SJCRH30 (cell line): ENCODE results near the gene SFXN2. TPM values are rescaled to one million over a fixed set of nuclear protein-coding genes. Genes with fewer than 3 reads are reported as not detected.

ENCODE experiments used
- DNase-seq, 2 experiments: peaks; one replicate each; pipeline ENCODE4 v3.0.0-alpha.2; 2015 to 2020
- H3K27ac ChIP-seq: fragments of 250-450 bp; sonication (Bioruptor Pico); 2 replicates; pipeline ENCODE4 v1.5.1; 2020; ENCODE audit warnings: mild to moderate bottlenecking, moderate library complexity
- H3K27me3 ChIP-seq: fragments of 250-450 bp; sonication (Bioruptor Pico); 2 replicates; pipeline ENCODE4 v1.5.1; 2020; ENCODE audit warnings: mild to moderate bottlenecking, moderate library complexity
- H3K36me3 ChIP-seq: fragments of 250-450 bp; sonication (Bioruptor Pico); 2 replicates; pipeline ENCODE4 v1.5.1; 2020; ENCODE audit warnings: mild to moderate bottlenecking, moderate library complexity
- H3K4me1 ChIP-seq: fragments of 250-450 bp; sonication (Bioruptor Pico); 2 replicates; pipeline ENCODE4 v1.5.1; 2020; ENCODE audit warnings: mild to moderate bottlenecking, moderate library complexity
- H3K4me3 ChIP-seq: fragments of 250-450 bp; sonication (Bioruptor Pico); 2 replicates; pipeline ENCODE4 v1.5.1; 2020; ENCODE audit warnings: mild to moderate bottlenecking, moderate library complexity
- H3K9me3 ChIP-seq: fragments of 250-450 bp; sonication (Bioruptor Pico); replicated peaks from 2 replicates; pipeline ENCODE4 v1.5.1; 2020; ENCODE audit warnings: mild to moderate bottlenecking, moderate library complexity
- total RNA-seq: library from RNA; depleted of rRNA; stranded (reverse); fragments of >200 nt; shearing (Covaris generic); gene quantifications from 2 replicates; pipeline ENCODE4 v1.2.3, GENCODE V29; 2014

Gene SFXN2
- total RNA-seq, 1 experiment from 2014 or later, result 14.4 TPM

- Histone ChIP-seq H3K4me3 (no peak overlapping the region), H3K36me3 (no peaks in the 10 kb centered on the region), H3K9me3 (no peaks in the 10 kb centered on the region)
These were observed 50.2 kb downstream of the SFXN2 start for GRCh38 chr10:102764470-102765161.

DNA sequence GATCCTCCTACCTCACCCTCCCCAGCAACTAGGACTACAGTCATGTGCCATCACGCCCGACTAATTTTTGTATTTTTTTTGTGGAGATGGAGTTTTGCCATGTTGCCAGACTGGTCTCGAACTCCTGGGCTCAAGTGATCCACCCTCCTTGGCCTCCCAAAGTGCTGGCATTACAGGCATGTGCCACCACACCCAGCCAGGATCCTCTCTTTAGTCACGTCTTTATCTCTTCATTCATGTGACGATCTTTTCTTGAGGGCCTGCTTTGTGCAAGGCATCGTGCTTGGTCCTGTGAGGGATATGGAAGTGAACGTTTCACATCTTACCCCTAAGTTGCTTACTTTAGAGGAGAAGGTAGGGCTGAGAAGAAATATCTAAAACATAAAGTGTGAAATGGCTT is 50.9 kb downstream of the SFXN2 start:
- no peaks in the 10 kb centered on the region for H3K36me3 ChIP-seq
- H3K27me3 ChIP-seq, result no peaks in the 10 kb centered on the region
- H3K9me3 ChIP-seq, result no peaks in the 10 kb centered on the region
- H3K27ac ChIP-seq, result no peak overlapping the region
- no peak overlapping the region for H3K4me3 ChIP-seq
- DNase-seq, result no peak
- peaks cover 10% of the 10 kb centered on the region; the same call in 1 of the 2 replicates for H3K4me1 ChIP-seq

More at GRCh38 chr10:102764470-102765161, 50.2 kb downstream of the SFXN2 start:
- Histone ChIP-seq H3K27me3 (no peaks in the 10 kb centered on the region), H3K27ac (no peak overlapping the region), H3K4me1 (peaks cover 4% of the 10 kb centered on the region; the same call in 1 of the 2 replicates)
- no peak for DNase-seq

DNA sequence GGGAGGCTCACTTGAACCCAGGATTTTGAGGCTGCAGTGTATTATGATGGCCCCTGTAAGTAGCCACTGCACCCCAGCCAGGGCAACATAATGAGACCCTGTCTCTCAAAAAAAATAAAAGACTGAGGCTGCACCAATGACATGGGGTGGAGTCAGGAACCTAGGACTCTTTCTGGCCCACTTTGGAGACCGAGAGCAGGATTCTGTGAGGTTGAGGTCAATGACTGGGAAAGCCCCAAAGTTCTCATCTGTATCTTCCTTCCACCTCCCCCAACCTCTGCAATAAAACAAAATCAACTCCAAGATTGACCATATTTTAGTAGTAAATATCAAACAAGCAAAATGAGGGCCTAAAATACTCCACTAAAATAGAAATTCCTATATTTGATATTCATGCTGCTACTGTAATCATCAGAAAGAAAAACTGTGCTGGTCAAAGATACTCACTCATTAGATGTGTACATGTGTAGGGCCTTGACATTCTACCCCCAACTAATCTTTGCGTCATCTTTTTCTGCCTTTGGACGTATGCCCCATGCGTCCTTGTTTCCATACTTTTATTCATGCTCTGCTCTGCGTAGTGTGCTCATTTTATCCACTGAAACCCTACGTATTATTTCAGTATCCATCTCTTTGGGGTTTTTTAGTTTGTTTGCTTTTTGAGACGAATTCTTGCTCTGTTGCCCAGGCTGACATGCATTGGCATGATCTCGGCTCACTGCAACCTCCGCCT is 53.2 kb downstream of the SFXN2 start:
- no peak overlapping the region for H3K27ac ChIP-seq
- no peaks in the 10 kb centered on the region for H3K36me3 ChIP-seq
- H3K27me3 ChIP-seq, result no peaks in the 10 kb centered on the region
- H3K4me1 ChIP-seq, result peaks cover 17% of the 10 kb centered on the region; the same call in 1 of the 2 replicates
- DNase-seq, result no peak
- H3K4me3 ChIP-seq, result no peak overlapping the region
- no peaks in the 10 kb centered on the region for H3K9me3 ChIP-seq

DNA sequence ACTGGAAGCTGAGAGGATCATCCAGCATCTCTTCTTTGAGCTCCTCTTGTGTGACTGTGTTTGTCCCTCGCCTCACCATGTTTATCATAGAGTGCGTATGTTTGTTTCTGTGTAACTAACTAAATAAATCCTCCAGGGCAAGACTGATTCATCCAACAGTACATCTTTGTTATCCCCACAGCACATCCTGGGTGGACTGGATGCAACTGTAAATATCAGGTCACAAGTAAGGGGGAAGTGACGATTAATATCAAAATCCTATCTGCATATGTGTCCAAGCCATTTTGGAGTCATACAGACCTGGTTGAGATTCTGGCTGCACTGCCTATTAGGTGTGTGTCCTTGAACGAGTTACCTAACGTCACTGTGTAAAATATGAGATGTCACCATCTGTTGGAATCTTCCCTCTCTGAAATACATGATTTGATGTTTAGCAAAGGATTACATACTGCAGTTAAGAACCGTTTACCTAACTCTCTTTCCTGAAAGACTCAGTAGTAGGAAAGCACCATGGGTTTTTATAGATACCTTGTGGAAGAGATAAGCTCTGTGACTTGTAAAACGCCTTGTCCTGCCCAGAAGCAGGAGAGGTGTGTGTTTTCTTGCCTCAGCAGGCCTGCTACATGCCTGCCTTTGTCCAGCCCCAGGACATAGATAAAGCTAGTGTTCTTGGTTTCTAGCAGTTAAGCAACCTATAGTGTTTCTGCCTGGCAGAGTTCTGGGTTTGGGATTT is 55.1 kb downstream of the SFXN2 start:
- Histone ChIP-seq H3K4me1 (peaks cover 16% of the 10 kb centered on the region; the same call in 1 of the 2 replicates), H3K36me3 (no peaks in the 10 kb centered on the region), H3K27ac (no peak overlapping the region), H3K27me3 (no peaks in the 10 kb centered on the region), H3K4me3 (no peak overlapping the region), H3K9me3 (no peaks in the 10 kb centered on the region)
- no peak for DNase-seq

- no peaks in the 10 kb centered on the region for H3K9me3 ChIP-seq
- no peaks in the 10 kb centered on the region for H3K36me3 ChIP-seq
- H3K27me3 ChIP-seq, result no peaks in the 10 kb centered on the region
- no peak overlapping the region for H3K4me3 ChIP-seq
- peaks cover 17% of the 10 kb centered on the region for H3K4me1 ChIP-seq
- no peak for DNase-seq
- H3K27ac ChIP-seq, result no peak overlapping the region
These were observed 55.7 kb downstream of the SFXN2 start for GRCh38 chr10:102770108-102770482.

DNA sequence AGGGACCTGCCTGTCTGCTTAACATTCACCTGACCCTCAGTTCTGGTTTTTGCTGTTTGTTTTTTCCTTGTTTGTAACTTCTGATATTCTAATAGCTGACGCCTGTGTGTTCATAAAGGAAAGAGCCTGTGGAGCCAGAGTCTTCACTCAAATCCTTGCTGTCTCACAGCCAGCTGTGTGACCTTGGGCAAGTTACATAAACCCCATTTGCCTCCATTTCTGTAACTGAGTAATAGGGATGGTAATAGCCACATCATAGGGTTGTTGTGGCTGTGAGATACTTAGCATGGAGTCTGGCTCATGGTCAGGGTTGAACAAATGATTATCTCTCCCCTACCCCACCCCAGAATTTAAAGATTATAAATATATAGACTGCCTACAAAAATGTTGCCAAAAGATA is 56.4 kb downstream of the SFXN2 start:
- Histone ChIP-seq H3K36me3 (no peaks in the 10 kb centered on the region), H3K9me3 (no peaks in the 10 kb centered on the region), H3K27ac (no peak overlapping the region), H3K27me3 (no peaks in the 10 kb centered on the region), H3K4me1 (peaks cover 24% of the 10 kb centered on the region), H3K4me3 (no peak overlapping the region)
- no peak for DNase-seq

GRCh38 chr10:102773320-102773719 is 58.9 kb downstream of the SFXN2 start:
- H3K4me1 ChIP-seq, result peaks cover 35% of the 10 kb centered on the region
- H3K27me3 ChIP-seq, result no peaks in the 10 kb centered on the region
- DNase-seq, result no peak
- H3K36me3 ChIP-seq, result no peaks in the 10 kb centered on the region
- no peak overlapping the region for H3K4me3 ChIP-seq
- no peak overlapping the region for H3K27ac ChIP-seq
- no peaks in the 10 kb centered on the region for H3K9me3 ChIP-seq

DNA sequence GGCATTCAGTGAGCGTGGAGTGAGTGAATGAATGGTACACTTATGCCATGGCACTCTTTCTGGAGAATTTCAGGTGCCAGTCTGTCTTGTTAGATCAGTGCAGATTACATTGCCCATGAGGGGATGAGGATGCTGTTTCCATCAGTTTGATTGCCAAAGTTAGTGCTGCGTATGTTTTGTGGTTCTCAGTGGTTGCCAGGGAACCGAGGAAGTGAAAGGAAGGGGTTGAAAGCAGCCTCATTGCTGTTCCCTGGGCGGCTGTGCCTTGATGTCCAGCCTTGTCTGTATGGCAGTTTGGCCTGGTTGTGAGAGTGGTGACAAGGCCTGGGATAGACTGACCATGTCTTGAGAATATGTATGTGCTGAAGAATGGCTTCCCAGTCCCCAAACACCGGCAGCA is 59.5 kb downstream of the SFXN2 start:
- no peak overlapping the region for H3K27ac ChIP-seq
- H3K4me1 ChIP-seq, result peaks cover 42% of the 10 kb centered on the region
- H3K4me3 ChIP-seq, result no peak overlapping the region
- no peak for DNase-seq
- no peaks in the 10 kb centered on the region for H3K9me3 ChIP-seq
- H3K27me3 ChIP-seq, result no peaks in the 10 kb centered on the region
- no peaks in the 10 kb centered on the region for H3K36me3 ChIP-seq

- peak in 1 of 2 experiments; percentile 47 for DNase-seq
- Histone ChIP-seq H3K4me1 (peaks cover 36% of the 10 kb centered on the region), H3K36me3 (0 out of 2 replicates have a peak, but pooled peaks cover 8% of the 10 kb centered on the region)
These were observed 60.9 kb downstream of the SFXN2 start for GRCh38 chr10:102775201-102775934.

GRCh38 chr10:102775935-102776669 is 61.7 kb downstream of the SFXN2 start:
- peaks cover 34% of the 10 kb centered on the region for H3K4me1 ChIP-seq
- peak overlapping the region; percentile 65 for H3K4me3 ChIP-seq
- peak overlapping the region; percentile 100 for H3K27ac ChIP-seq
- H3K9me3 ChIP-seq, result no peaks in the 10 kb centered on the region
- 0 out of 2 replicates have a peak, but pooled peaks cover 9% of the 10 kb centered on the region for H3K36me3 ChIP-seq
- no peaks in the 10 kb centered on the region for H3K27me3 ChIP-seq
- DNase-seq, result peak; percentile 95 to 96

More at GRCh38 chr10:102775201-102775934, 60.9 kb downstream of the SFXN2 start:
- peak overlapping the region; percentile 100 for H3K27ac ChIP-seq
- H3K27me3 ChIP-seq, result no peaks in the 10 kb centered on the region
- H3K9me3 ChIP-seq, result no peaks in the 10 kb centered on the region
- H3K4me3 ChIP-seq, result peak overlapping the region; percentile 65

- Histone ChIP-seq H3K27me3 (no peaks in the 10 kb centered on the region), H3K4me3 (peak overlapping the region; percentile 65), H3K4me1 (peaks cover 34% of the 10 kb centered on the region), H3K9me3 (no peaks in the 10 kb centered on the region), H3K36me3 (peaks cover 9% of the 10 kb centered on the region; the same call in 1 of the 2 replicates), H3K27ac (peak overlapping the region; percentile 100)
- DNase-seq, result peak; percentile 100
These were observed 62.5 kb downstream of the SFXN2 start for GRCh38 chr10:102776779-102777456.

GRCh38 chr10:102777711-102778453 is 63.4 kb downstream of the SFXN2 start:
- Histone ChIP-seq H3K9me3 (no peaks in the 10 kb centered on the region), H3K4me3 (peak overlapping the region; percentile 6; the same call in 1 of the 2 replicates), H3K36me3 (peaks cover 12% of the 10 kb centered on the region; the same call in 1 of the 2 replicates), H3K4me1 (peaks cover 38% of the 10 kb centered on the region), H3K27me3 (no peaks in the 10 kb centered on the region), H3K27ac (peak overlapping the region; percentile 100)
- peak; percentile 17 to 38 for DNase-seq

DNA sequence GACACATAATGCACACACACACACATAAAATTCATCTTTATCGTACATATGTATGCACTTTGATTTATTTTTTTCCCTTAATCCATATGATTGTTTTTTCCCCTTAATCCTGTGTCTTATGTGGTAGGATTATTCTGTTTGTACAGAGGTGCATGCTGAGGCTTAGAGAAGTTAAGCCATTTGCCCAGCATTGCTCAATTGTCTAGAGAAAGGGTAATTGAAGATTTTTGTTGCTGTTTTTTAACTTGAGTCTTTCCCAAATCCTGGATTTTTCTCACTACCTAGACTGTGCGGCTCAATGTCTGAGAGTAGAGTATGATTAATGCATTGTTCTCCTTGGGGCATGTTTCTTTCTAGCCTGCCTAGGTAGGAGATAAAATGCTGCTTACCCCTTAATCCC is 64.3 kb downstream of the SFXN2 start:
- Histone ChIP-seq H3K4me1 (peaks cover 38% of the 10 kb centered on the region), H3K27ac (no peak overlapping the region), H3K36me3 (peaks cover 12% of the 10 kb centered on the region; the same call in 1 of the 2 replicates), H3K4me3 (no peak overlapping the region), H3K27me3 (no peaks in the 10 kb centered on the region), H3K9me3 (no peaks in the 10 kb centered on the region)
- DNase-seq, result no peak
